Tongue (tissue), 3 donors: ENCODE data around the gene TMED5. TPM values are rescaled to one million over a fixed set of nuclear protein-coding genes. Genes with fewer than 3 reads are reported as not detected.

Experiments
- DNase-seq: peaks from one replicate; pipeline ENCODE4 v3.0.0-alpha.2; 2015
- small RNA-seq: library from RNA; depleted of rRNA; stranded (forward); fragments of <200 nt; gene quantifications from one replicate; pipeline ENCODE3, GENCODE V24; 2014; ENCODE audit warnings: low replicate concordance
- total RNA-seq: library from RNA; depleted of rRNA; stranded (reverse); fragments of >200 nt; gene quantifications from one replicate; pipeline ENCODE4 v1.2.3, GENCODE V29; 2014

The TMED5 gene
- total RNA-seq, 1 donor from 2014 or later, result 35.8 TPM

GRCh38 chr1:93120614-93121013, 59.6 kb downstream of the TMED5 start:
- DNase-seq, result no peak

GRCh38 chr1:93114391-93114790, 65.8 kb downstream of the TMED5 start:
- no peak for DNase-seq

- DNase-seq, result no peak
These were observed 67.1 kb downstream of the TMED5 start for GRCh38 chr1:93113127-93113526.

GRCh38 chr1:93111561-93111960, 68.7 kb downstream of the TMED5 start:
- DNase-seq, result no peak

- DNase-seq, result no peak
These were observed 69.1 kb downstream of the TMED5 start for GRCh38 chr1:93111065-93111464.

GRCh38 chr1:93109578-93109977, 70.6 kb downstream of the TMED5 start:
- no peak for DNase-seq

- DNase-seq, result no peak
These were observed 71.9 kb downstream of the TMED5 start for GRCh38 chr1:93108335-93108734.

GRCh38 chr1:93107395-93107794, 72.8 kb downstream of the TMED5 start:
- DNase-seq, result no peak

- no peak for DNase-seq
These were observed 74.0 kb downstream of the TMED5 start for GRCh38 chr1:93106226-93106625.

GRCh38 chr1:93102142-93102541, 78.1 kb downstream of the TMED5 start:
- no peak for DNase-seq

Small RNA genes lying within 50 kb of the gene (small RNA-seq; reads per million reads assigned to genes)
- gene AC126124.1, result not detected

Other genes starting within 250 kb of the TMED5 start
- gene DIPK1A, start 219.0 kb downstream of the TMED5 start, total RNA-seq, result 12.7 TPM
- gene MTF2, start 101.1 kb downstream of the TMED5 start, total RNA-seq, result 42.7 TPM
- gene CCDC18, start 311 bp upstream of the TMED5 start, total RNA-seq, result 8.6 TPM
- 61.5 TPM for gene DR1, start 165.5 kb upstream of the TMED5 start, total RNA-seq